Osteoblast (primary cell): ENCODE measurements around the gene PTBP1. TPM values are rescaled to one million over a fixed set of nuclear protein-coding genes. Genes with fewer than 3 reads are reported as not detected.
A peak's percentile ranks its signal among the peaks of the same experiment; 100 is the strongest.

Experiments used
- DNase-seq: peaks from one replicate; pipeline ENCODE4 v3.0.0; 2011; ENCODE audit warnings: low spot score, mixed read lengths; ENCODE audit not compliant: insufficient read length; ENCODE audit errors: missing footprints
- H2AFZ ChIP-seq: 2 replicates; pipeline ENCODE4 v1.6.0; 2011; ENCODE audit warnings: mild to moderate bottlenecking, low read length
- H3K27ac ChIP-seq: 2 replicates; pipeline ENCODE4 v1.5.1; 2011; ENCODE audit warnings: mild to moderate bottlenecking, low read depth, low read length, moderate library complexity
- H3K27me3 ChIP-seq: 2 replicates; pipeline ENCODE4 v1.6.0; 2012; ENCODE audit warnings: mild to moderate bottlenecking, control low read depth, inconsistent platforms, low read length, moderate library complexity; ENCODE audit not compliant: insufficient read depth
- H3K36me3 ChIP-seq: 2 replicates; pipeline ENCODE4 v1.5.1; 2011; ENCODE audit warnings: mild to moderate bottlenecking, low read length, control low read depth, moderate library complexity; ENCODE audit not compliant: insufficient read depth
- H3K4me1 ChIP-seq: 2 replicates; pipeline ENCODE4 v1.5.1; 2011; ENCODE audit warnings: mild to moderate bottlenecking, low read length, control low read depth, moderate library complexity; ENCODE audit not compliant: insufficient read depth
- H3K4me2 ChIP-seq: 2 replicates; pipeline ENCODE4 v1.6.0; 2011; ENCODE audit warnings: mild to moderate bottlenecking, low read length; ENCODE audit not compliant: insufficient read depth
- H3K4me3 ChIP-seq: fragments of 200-600 bp; sonication (generic); 3 replicates; pipeline ENCODE4 v1.5.1; 2012; ENCODE audit warnings: mild to moderate bottlenecking, low read length, inconsistent platforms; ENCODE audit not compliant: insufficient read depth
- H3K79me2 ChIP-seq: 2 replicates; pipeline ENCODE4 v1.6.0; 2012; ENCODE audit warnings: mild to moderate bottlenecking, low read length, control low read depth, inconsistent platforms; ENCODE audit not compliant: insufficient read depth
- H3K9me3 ChIP-seq: 2 replicates; pipeline ENCODE4 v1.5.1; 2011; ENCODE audit warnings: low read depth, low read length, control low read depth
- H4K20me1 ChIP-seq: 2 replicates; pipeline ENCODE4 v1.6.0; 2012; ENCODE audit warnings: mild to moderate bottlenecking, low read length, control low read depth; ENCODE audit not compliant: insufficient read depth
- total RNA-seq: library from RNA; depleted of rRNA; stranded (reverse); fragments of >200 nt; gene quantifications from 2 replicates; pipeline ENCODE4 v1.2.3, GENCODE V29; 2012
- TF ChIP-seq, protein P1 (sequence below): IDR thresholded peaks from 2 replicates; pipeline ENCODE4 v1.5.1; 2011; ENCODE audit warnings: mild to moderate bottlenecking, low read depth, low read length, moderate library complexity; ENCODE audit errors: extremely low read depth

Gene PTBP1
- total RNA-seq, 1 donor = 106 TPM

- Histone ChIP-seq H4K20me1 (peaks cover 31% of the 10 kb centered on the region), H3K4me1 (no peaks in the 10 kb centered on the region), H3K27ac (no peak overlapping the region), H3K27me3 (no peaks in the 10 kb centered on the region), H2AFZ (no peak overlapping the region), H3K4me2 (no peak overlapping the region), H3K36me3 (peaks cover 37% of the 10 kb centered on the region), H3K9me3 (no peaks in the 10 kb centered on the region), H3K4me3 (no peak overlapping the region), H3K79me2 (peaks cover 25% of the 10 kb centered on the region)
- peak; percentile 90 for DNase-seq
- TF ChIP-seq, protein P1, sequence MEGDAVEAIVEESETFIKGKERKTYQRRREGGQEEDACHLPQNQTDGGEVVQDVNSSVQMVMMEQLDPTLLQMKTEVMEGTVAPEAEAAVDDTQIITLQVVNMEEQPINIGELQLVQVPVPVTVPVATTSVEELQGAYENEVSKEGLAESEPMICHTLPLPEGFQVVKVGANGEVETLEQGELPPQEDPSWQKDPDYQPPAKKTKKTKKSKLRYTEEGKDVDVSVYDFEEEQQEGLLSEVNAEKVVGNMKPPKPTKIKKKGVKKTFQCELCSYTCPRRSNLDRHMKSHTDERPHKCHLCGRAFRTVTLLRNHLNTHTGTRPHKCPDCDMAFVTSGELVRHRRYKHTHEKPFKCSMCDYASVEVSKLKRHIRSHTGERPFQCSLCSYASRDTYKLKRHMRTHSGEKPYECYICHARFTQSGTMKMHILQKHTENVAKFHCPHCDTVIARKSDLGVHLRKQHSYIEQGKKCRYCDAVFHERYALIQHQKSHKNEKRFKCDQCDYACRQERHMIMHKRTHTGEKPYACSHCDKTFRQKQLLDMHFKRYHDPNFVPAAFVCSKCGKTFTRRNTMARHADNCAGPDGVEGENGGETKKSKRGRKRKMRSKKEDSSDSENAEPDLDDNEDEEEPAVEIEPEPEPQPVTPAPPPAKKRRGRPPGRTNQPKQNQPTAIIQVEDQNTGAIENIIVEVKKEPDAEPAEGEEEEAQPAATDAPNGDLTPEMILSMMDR = no peak
These were observed 16.2 kb downstream of the PTBP1 start for GRCh38 chr19:813219-814151.

DNA sequence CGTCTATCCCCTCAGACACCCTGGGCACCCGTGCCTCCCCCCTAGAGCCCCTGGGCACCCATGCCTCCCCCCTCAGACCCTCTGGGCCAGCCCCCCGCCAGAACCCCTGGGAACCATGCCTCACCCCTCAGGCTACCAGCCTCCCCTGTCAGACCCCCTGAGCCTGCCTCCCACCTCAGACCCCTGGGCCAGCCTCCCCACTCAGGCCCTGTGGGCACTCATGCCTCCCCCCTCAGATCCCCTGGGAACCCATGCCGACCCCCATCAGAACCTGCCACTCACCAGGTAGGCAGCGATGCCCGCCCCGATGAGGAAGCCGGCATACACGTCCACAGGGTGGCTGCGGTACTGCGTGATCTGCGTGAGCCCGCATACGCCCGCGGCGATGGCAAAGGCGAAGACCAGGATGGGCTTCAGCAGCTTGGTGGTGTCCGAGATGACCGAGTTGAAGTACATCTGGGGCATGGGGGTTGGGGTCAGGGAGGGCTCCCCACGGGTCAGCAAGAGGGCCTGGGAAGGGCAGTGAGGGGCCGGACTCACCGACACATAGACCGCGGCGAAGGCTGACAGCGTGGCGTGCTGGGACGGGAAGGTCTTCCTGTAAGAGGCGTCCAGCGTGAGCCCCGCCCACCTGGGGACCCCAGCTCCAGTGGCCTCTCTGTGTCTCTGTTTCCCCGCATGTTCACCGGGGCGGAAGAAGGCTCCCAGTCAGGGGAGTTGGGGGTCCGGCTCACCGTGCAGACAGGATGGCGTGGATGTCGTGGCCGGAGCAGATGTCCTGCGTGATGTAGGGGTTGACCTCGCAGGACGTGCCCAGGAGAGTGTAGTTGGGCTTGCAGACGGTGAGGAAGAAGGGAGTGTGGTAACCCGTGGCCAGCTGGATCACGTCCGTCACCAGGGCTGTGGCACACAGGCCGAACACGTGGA lies 17.2 kb downstream of the PTBP1 start:
- no peaks in the 10 kb centered on the region for H3K9me3 ChIP-seq
- TF ChIP-seq, protein P1 = no peak
- no peak overlapping the region for H3K4me2 ChIP-seq
- peaks cover 28% of the 10 kb centered on the region for H3K36me3 ChIP-seq
- H4K20me1 ChIP-seq = peaks cover 21% of the 10 kb centered on the region
- no peaks in the 10 kb centered on the region for H3K4me1 ChIP-seq
- no peak overlapping the region for H2AFZ ChIP-seq
- DNase-seq = peak; percentile 91
- H3K4me3 ChIP-seq = no peak overlapping the region
- H3K79me2 ChIP-seq = peaks cover 18% of the 10 kb centered on the region
- no peak overlapping the region for H3K27ac ChIP-seq
- H3K27me3 ChIP-seq = no peaks in the 10 kb centered on the region

DNA sequence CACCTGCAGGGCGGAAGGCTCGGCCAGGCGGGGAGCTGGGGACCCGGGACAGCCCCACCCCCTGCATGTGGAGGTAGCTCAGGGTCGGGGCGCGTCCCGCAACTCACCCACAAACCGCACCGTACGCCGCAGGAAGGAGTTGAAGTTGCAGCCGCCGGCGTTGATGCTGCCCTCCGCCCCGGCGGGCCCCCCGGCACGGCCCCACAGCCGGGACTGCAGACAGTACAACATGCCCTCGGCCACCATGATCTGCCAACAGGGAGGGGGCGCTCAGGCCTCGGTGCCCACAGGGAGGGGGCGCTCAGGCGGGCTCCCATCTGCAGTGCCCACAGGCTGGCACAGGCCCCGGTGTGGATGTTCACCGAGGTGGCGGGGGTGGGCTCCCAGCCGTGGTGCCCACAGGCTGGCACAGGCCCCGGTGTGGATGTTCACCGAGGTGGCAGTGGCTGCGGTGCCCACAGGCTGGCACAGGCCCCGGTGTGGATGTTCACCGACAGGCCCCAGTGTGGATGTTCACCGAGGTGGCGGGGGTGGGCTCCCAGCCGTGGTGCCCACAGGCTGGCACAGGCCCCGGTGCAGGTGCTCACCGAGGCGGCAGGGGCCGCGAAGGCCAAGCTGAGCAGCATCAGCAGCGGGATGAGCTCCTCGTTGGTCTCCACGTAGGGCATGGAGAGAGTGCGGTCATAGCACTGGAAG lies 18.0 kb downstream of the PTBP1 start:
- TF ChIP-seq, protein P1 = no peak
- Histone ChIP-seq H3K4me3 (no peak overlapping the region), H2AFZ (no peak overlapping the region), H3K4me1 (no peaks in the 10 kb centered on the region), H3K4me2 (no peak overlapping the region), H3K27me3 (no peaks in the 10 kb centered on the region), H3K36me3 (peaks cover 20% of the 10 kb centered on the region), H4K20me1 (peaks cover 13% of the 10 kb centered on the region), H3K27ac (no peak overlapping the region), H3K79me2 (peaks cover 9% of the 10 kb centered on the region), H3K9me3 (no peaks in the 10 kb centered on the region)
- DNase-seq = no peak
